SH-SY5Y (cell line): ENCODE results near the gene OAS2.

Experiments used
- GATA2 ChIP-seq: IDR thresholded peaks from 2 replicates; pipeline ENCODE4 v1.6.1; 2011; ENCODE audit warnings: mild to moderate bottlenecking, low read depth, low read length
- GATA3 ChIP-seq: IDR thresholded peaks from 2 replicates; pipeline ENCODE4 v1.6.1; 2011; ENCODE audit warnings: low read depth, mild to moderate bottlenecking, low read length, moderate library complexity

The OAS2 gene, protein sequence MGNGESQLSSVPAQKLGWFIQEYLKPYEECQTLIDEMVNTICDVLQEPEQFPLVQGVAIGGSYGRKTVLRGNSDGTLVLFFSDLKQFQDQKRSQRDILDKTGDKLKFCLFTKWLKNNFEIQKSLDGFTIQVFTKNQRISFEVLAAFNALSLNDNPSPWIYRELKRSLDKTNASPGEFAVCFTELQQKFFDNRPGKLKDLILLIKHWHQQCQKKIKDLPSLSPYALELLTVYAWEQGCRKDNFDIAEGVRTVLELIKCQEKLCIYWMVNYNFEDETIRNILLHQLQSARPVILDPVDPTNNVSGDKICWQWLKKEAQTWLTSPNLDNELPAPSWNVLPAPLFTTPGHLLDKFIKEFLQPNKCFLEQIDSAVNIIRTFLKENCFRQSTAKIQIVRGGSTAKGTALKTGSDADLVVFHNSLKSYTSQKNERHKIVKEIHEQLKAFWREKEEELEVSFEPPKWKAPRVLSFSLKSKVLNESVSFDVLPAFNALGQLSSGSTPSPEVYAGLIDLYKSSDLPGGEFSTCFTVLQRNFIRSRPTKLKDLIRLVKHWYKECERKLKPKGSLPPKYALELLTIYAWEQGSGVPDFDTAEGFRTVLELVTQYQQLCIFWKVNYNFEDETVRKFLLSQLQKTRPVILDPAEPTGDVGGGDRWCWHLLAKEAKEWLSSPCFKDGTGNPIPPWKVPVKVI

DNA sequence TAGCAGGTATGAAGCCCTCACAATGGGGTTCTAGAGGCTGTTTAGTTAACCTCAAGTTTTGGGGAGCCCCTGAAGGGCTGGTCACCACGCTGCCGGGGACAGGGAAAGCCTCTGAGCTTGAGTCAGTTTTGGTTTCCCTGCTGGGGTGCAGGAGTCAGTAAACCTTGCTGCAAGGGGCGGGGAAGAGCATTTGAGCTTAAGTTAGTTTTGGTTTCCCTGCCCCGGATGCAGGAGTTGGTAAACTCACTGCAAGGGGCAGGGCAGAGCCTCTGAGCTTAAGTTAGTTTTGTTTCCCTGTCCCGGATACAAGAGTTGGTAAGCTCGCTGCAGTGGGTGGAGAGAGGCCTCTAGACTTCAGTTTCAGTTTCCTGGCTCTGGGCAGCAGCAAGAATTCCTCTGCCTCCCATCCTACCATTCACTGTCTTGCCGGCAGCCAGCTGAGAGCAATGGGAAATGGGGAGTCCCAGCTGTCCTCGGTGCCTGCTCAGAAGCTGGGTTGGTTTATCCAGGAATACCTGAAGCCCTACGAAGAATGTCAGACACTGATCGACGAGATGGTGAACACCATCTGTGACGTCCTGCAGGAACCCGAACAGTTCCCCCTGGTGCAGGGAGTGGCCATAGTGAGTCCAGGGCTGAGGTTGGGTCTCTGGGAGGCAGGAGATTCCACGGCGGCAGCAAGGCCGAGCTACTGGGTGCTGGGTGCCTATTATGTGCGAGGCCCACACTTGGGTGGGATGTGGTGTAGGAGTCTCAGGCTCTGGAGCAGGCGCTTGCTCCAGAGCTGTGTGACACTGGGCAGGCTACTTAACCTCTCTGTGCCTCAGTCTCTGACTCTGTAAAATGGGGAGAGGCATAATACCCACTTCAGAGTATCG is at the start of gene OAS2:
Gene OAS2 (plus strand): TSS at position 357 of the 878 bp plus-strand sequence. CDS start 90 bp downstream, at position 447.
- no peak for TF ChIP-seq GATA2

DNA sequence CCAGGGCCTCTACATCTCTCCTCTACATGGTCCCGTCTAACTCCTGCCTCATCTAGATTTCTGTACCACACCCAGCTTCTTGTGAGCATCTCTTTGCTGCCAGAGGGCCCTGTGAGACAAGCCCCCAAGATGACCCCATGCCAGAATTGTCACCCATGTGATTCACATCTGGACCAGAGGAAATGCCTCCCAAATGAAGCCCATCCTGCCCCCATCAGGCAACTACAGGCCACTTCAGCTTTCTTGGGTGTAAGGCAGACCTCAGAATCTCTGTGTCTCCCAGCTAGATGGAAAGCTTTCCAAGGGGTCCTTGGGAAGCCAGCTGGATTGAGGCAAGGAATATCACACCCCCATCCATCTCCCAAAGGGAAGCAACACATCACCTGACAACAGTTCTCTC is 49.3 kb upstream of the OAS2 start:
- TF ChIP-seq GATA3 (no peak), GATA2 (no peak)

GRCh38 chr12:112929715-112930114 is 48.6 kb upstream of the OAS2 start:
- no peak for TF ChIP-seq GATA3
- TF ChIP-seq GATA2, result no peak

- no peak for TF ChIP-seq GATA3
- no peak for TF ChIP-seq GATA2
Measured at GRCh38 chr12:112930350-112930749, 48.0 kb upstream of the OAS2 start.

GRCh38 chr12:112932485-112933128 is 45.7 kb upstream of the OAS2 start:
- TF ChIP-seq GATA2 (no peak; the same call in 1 of the 2 replicates), GATA3 (no peak)

DNA sequence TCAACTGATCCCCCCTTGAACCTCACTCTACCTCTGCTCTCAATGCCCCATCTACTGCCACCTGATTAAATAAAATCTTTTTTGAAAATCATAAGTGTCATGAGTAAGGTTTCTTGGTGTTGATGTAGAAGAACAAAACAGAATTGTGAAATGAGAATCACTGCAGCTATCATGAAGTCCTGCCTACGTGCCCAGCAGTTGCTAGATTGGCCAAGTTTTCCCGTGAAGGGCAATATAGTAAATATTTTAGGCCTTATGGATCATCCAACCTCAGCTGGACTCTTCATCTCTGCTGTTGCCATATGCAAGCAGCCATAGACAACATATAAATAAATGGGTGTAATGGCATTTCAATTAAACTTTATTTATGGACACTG is 45.2 kb upstream of the OAS2 start:
- TF ChIP-seq GATA2 (no peak), GATA3 (no peak)

GRCh38 chr12:112936264-112936663 is 42.1 kb upstream of the OAS2 start:
- TF ChIP-seq GATA2, result no peak
- no peak for TF ChIP-seq GATA3

DNA sequence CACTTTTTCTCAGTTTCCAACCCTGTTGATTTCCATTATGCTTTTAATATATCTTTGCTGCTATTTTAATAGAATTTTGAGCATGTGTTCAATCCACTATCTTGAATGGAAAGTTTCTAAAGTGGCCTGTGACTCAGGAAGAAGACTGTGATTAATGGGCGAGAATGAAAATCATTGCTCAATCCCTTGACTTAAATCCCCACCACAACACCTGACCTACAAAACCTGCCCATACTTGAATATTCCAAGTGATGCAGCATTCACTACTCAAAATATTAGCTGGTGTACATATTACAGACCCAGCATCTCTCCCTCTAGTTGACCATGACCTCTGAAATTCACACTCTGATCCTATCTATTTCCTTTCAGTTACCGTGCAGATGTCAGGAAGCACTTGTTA is 41.4 kb upstream of the OAS2 start:
- no peak for TF ChIP-seq GATA3
- TF ChIP-seq GATA2, result no peak

- TF ChIP-seq GATA2, result no peak
- no peak for TF ChIP-seq GATA3
Measured at GRCh38 chr12:112937741-112938719, 40.3 kb upstream of the OAS2 start, which contains the start of gene OAS3. Gene OAS3 (plus strand): TSS chr12:112938474. CDS start chr12:112938531, 57 bp downstream.

DNA sequence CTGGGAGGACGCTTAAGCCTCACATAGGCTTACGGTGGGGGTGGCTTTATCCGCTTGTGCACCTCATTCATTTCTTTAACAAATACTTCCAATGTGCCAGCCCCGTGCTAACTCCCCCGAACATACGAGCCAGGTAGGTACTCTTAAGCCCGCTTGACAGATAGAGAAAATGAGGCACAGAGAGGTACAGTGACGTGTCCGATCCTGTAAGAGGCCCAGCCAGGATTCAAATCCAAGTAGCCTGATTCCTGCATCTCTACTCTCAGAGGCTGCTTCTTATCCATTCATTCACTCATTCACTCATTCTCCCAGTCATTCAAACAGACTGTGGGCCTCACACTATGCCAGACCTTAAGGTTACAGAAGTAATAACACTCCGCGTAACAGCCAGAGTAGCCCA is 39.6 kb upstream of the OAS2 start:
- no peak for TF ChIP-seq GATA3
- TF ChIP-seq GATA2, result no peak

DNA sequence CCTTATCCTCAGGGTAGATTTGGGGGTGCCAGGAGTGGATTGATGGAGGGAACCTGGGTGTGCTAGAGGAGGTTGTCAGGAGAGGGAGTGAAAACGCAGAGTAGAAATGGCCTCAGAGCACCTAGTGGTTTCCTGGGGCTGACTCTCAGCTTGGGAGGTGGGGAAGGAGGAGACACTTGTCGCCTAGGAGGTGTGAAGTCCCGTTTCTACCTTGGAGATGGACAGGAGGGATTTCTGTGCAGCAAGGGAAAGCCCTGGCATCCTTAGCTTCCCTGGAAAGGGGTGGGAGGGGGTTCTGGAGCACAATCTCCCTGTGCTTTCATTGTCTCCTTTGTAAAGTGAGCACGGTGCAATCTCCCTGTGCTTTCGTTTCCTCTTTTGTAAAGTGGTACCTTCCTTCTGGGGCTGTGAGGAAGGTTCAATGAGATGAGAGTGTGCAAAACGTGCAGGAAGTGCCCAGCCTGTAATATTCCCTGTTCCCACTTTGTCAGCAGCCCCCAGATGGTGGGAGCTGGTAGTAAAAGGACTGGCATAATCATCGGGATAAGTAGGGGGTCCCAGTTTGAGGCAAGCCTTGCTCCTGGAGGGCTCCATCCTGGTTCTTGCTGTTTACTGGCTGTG is 38.4 kb upstream of the OAS2 start:
- no peak for TF ChIP-seq GATA3
- no peak for TF ChIP-seq GATA2

- TF ChIP-seq GATA2 (no peak), GATA3 (no peak)
Measured at GRCh38 chr12:112941528-112942335, 36.6 kb upstream of the OAS2 start.
